PFSK-1 (cell line): ENCODE measurements around the gene SORCS1.

Experiments used
- FOXP2 ChIP-seq: optimal IDR thresholded peaks from 2 replicates; pipeline ENCODE3; 2011; ENCODE audit warnings: borderline replicate concordance, control low read depth, inconsistent platforms; ENCODE audit not compliant: insufficient read depth; ENCODE audit errors: extremely low read length, extremely low read depth
- POLR2AphosphoS5 ChIP-seq: IDR thresholded peaks from 2 replicates; pipeline ENCODE4 v1.6.1; 2012; ENCODE audit warnings: low read depth, mild to moderate bottlenecking, control low read depth, low read length, moderate library complexity
- SIN3A ChIP-seq: IDR thresholded peaks from 2 replicates; pipeline ENCODE4 v1.6.1; 2012; ENCODE audit warnings: mild to moderate bottlenecking, low read length, moderate library complexity, borderline replicate concordance; ENCODE audit not compliant: insufficient read depth
- TAF1 ChIP-seq: IDR thresholded peaks from 2 replicates; pipeline ENCODE4 v1.6.1; 2012; ENCODE audit warnings: low read length, control low read depth, borderline replicate concordance; ENCODE audit not compliant: insufficient read depth
- TF ChIP-seq, protein P1 (sequence below), 2 experiments: IDR thresholded peaks; 2 replicates each; pipeline versions ENCODE4 v1.6.1 to v1.8.0; 2011 to 2012; ENCODE audit warnings: low read depth in 2 of 2, low read length in 2 of 2, control low read depth in 1 of 2, inconsistent platforms in 1 of 2, mild to moderate bottlenecking in 1 of 2, moderate library complexity in 1 of 2; ENCODE audit not compliant: insufficient read depth in 1 of 2

SORCS1 gene

DNA sequence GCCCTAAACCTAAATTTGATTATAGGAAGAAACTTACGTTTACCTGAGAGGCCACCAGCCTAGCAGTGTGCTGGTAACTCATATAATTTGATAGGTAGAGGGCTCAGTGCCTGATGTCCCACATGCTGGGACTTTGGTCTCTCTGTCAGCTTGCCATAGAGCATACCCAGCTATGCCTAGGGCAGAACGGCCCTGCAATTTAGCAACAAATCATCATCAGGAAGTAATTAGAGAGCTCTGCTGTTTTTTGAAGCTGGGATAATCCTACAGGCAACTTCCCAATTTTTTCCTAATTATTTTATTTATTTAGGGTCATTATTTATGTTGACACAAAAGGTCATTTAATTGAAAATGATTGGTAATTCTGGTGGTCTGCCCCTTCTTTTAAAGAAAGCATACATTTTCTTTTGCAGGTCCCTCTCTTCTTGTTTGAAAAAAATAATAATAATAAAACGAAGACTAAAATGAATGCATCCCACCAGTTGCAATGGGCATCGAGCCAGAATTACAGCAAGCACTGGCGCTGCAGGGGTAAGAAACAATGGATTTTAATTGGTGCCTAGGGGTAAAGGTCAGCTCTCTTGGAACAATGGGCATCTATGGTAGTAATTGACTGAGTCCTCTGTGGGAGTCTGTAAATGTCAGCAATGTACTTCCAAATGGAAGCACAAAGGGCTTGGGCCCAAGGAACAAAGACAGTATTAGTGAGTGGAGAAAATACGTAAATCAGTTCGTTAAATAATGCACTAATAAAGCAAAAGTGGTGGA is 348.0 kb downstream of the SORCS1 start:
- TF ChIP-seq POLR2AphosphoS5: no peak

DNA sequence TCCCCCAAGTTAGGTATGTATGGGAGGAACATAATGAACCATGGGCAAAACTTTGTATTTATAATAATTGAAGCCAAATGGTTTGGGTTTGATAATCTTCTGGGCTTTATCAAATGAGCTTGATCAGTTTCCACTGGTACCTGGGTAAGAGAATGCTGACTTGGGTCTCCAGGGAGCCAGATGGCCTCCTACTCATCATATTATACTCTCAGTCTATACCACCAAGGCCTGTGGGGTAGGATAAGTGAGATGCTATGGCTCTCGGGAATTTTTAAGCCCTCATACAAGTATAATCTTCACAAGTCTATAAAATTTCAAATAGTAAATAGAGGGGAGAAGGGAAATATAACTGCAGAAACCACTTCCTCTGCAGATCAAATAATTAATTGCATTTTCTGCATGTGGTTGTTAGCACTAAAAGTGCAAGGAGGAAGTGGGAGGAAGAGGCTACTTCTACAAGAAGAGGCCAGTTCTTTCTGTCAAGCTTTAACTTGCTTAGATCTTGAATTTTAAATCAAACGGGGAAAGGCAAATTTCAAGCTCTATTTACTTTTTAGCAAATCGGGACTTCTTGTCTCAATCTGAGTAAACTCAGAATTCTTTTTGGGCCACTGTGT is 349.0 kb downstream of the SORCS1 start:
- TF ChIP-seq, protein P1, sequence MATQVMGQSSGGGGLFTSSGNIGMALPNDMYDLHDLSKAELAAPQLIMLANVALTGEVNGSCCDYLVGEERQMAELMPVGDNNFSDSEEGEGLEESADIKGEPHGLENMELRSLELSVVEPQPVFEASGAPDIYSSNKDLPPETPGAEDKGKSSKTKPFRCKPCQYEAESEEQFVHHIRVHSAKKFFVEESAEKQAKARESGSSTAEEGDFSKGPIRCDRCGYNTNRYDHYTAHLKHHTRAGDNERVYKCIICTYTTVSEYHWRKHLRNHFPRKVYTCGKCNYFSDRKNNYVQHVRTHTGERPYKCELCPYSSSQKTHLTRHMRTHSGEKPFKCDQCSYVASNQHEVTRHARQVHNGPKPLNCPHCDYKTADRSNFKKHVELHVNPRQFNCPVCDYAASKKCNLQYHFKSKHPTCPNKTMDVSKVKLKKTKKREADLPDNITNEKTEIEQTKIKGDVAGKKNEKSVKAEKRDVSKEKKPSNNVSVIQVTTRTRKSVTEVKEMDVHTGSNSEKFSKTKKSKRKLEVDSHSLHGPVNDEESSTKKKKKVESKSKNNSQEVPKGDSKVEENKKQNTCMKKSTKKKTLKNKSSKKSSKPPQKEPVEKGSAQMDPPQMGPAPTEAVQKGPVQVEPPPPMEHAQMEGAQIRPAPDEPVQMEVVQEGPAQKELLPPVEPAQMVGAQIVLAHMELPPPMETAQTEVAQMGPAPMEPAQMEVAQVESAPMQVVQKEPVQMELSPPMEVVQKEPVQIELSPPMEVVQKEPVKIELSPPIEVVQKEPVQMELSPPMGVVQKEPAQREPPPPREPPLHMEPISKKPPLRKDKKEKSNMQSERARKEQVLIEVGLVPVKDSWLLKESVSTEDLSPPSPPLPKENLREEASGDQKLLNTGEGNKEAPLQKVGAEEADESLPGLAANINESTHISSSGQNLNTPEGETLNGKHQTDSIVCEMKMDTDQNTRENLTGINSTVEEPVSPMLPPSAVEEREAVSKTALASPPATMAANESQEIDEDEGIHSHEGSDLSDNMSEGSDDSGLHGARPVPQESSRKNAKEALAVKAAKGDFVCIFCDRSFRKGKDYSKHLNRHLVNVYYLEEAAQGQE (IDR thresholded peaks at IDR 0.05; ENCODE audit: insufficient read depth in 1 of 2, low read depth in 2 of 2, low read length in 2 of 2): no peak
- no peak for TF ChIP-seq FOXP2
- TF ChIP-seq TAF1: no peak
- no peak for TF ChIP-seq SIN3A
- TF ChIP-seq POLR2AphosphoS5: no peak

DNA sequence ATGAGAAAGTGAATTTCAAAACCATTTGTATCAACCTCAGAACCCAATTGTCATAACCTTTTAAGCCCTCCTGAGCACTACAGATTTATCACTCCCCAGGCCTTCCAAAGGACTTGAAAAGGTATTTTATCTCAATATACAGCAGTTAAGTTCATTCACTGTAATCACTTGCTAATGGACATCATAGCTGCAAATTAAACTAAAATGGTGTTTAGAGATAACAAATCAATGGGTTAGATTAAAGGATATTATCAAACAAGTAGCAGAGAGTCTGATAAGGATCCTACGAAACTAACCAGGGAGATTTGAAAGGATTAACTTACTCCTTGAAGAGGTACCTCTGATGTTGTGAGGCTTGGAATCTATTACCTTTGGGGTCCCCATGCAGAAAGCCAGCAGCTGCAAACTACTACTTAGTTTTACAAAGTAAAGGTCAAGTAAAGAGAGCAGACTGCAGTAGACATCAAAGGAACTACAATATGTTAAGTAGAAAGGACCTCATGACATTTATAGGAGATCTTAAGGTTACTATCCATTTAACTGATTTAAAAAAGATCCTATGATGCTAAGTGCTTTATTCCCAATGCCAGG is 359.4 kb downstream of the SORCS1 start:
- no peak for TF ChIP-seq FOXP2
- TF ChIP-seq POLR2AphosphoS5: no peak
- no peak for TF ChIP-seq SIN3A
- TF ChIP-seq, protein P1 (IDR thresholded peaks at IDR 0.05; ENCODE audit: insufficient read depth in 1 of 2, low read depth in 2 of 2, low read length in 2 of 2): no peak
- TF ChIP-seq TAF1: no peak

DNA sequence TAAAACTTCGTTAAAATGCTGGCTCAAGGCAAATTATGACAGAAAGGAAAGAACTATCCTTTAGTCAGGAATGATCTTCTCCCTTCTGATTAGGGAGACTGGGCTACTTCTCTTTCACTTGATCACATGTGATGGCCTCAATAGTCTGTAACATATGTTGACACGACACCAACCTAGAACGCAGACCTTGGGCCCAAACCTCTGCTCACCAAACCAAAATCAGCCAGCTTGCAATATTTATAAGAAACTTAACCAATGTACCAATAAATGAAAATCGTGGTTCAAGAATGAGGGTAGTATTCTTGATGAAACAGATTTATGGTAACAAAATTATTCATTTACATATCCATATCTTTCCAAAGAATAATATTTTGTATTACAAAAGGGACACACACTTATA is 361.6 kb downstream of the SORCS1 start:
- TF ChIP-seq SIN3A (no peak), FOXP2 (no peak), POLR2AphosphoS5 (no peak), TAF1 (no peak)
- TF ChIP-seq, protein P1 (IDR thresholded peaks at IDR 0.05; ENCODE audit: insufficient read depth in 1 of 2, low read depth in 2 of 2, low read length in 2 of 2): no peak

DNA sequence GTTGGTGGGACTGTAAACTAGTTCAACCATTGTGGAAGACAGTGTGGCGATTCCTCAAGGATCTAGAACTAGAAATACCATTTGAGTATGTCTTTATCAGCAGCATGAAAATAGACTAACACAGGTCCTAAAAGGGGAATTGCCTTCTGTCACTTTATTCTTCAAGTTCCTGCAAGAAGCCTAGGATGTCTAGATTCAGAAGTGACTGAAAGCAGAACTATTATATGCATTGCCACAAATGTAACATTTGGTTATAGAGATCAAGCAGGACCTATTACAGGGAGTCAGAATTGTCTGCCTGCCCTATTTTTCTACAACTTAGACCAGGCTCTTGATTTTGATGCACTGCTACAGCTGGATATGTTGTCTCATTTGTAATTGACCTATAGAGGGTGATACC is 364.7 kb downstream of the SORCS1 start:
- no peak for TF ChIP-seq SIN3A

DNA sequence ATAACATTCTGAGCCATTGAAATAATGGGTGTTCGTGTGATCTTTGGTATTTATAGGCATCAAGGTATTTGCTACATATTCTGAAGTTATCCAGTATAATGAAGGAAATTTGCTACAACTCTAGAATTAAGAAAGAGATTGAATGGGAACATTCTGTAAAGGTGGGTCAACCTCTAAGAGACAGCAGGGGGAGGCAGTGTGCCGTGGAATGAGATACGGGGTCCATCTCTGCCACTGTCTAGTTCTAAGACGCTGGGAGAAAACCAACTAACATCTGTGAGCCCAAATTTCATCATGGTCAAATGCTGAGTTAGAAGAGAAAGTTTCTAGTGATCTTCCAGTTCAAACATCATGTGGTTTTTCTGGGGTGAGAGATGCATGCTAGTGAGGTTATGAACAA is 368.9 kb downstream of the SORCS1 start:
- TF ChIP-seq POLR2AphosphoS5 (no peak), SIN3A (no peak), TAF1 (no peak), FOXP2 (no peak)
- TF ChIP-seq, protein P1 (IDR thresholded peaks at IDR 0.05; ENCODE audit: insufficient read depth in 1 of 2, low read depth in 2 of 2, low read length in 2 of 2): no peak
